HG03520 (cell line): ENCODE measurements around the gene ATRAID.
"Not testable (repeated sequence)": the region's sequence is repeated elsewhere in the genome, so short reads cannot be mapped to it uniquely, and the experiment has no call there.

Source experiments
- ATAC-seq: cut with Tn5 transposase; IDR thresholded peaks from one replicate; pipeline ENCODE4 v1.9.1; 2021; ENCODE audit warnings: mild to moderate bottlenecking, moderate library complexity; ENCODE audit not compliant: unreplicated experiment

The ATRAID gene

GRCh38 chr2:27191070-27191829 is 20.6 kb upstream of the ATRAID start:
- no peak for ATAC-seq

DNA sequence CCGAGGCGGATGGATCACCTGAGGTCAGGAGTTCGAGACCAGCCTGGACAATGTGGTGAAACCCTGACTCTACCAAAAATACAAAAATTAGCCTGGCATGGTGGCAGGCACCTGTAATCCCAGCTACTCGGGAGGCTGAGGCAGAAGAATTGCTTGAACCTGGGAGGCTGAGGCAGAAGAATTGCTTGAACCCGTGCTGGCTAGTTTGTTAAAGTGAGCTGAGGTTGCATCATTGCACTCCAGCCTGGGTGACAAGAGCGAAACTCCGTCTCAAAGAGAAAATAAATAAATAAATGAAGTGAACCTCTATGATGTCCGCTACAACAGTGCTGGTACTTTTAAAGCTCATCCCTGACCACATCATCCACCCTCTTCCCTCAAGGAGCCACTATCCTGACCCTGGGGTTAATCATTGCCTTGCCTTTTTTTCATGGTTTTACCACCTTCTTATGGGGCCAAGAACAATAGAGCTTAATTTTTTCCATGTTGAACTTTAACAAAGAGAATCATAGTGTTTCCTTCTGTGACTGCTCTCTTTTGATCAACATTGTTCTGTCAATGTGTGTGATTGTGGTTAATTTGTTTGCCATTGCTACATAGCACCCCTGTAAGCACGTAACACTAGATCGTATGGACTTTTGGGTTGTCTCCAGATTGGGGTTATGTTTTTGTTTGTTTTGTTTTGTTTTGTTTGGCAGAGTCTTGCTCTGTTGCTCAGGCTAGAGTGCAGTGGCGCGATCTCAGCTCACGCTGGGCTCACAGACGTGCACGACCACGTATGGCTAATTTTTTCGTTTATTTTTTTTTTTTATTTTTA is 17.1 kb upstream of the ATRAID start:
- no peak for ATAC-seq

DNA sequence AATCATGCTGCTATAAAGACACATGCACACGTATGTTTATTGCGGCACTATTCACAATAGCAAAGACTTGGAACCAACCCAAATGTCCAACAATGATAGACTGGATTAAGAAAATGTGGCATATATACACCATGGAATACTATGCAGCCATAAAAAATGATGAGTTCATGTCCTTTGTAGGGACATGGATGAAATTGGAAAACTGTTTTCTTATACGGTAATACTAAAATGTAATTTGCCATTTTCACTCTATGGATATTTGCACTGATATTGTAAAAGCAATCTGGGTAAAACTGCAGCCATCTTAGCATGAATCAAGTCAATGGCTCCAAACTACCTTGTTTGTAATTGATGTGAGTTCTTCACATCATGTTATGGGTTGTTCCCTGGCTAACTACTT is 16.0 kb upstream of the ATRAID start:
- ATAC-seq = not testable (repeated sequence)

- not testable (repeated sequence) for ATAC-seq
Observed at GRCh38 chr2:27198068-27198467, 13.8 kb upstream of the ATRAID start.

DNA sequence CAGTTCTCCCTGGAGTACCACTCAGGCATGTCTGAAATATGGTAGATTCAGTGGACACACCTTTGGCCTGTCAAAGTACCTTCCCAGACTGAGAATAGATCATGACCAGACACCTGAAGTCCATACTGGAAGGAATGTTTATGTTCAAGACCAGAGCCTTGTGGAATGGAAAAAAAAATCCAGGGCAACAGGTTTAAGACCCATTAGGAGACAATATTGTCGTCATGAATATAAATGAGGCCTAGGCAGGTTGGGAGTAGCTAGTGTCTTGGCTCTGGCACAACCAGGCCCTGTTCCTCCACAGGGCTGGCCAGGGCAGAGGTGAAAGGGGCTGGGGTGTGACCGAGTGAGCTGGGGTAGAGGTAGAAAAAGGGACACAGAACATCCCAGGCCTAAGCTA is 13.2 kb upstream of the ATRAID start:
- ATAC-seq = no peak

- no peak for ATAC-seq
Observed at GRCh38 chr2:27199241-27199640, 12.6 kb upstream of the ATRAID start.

DNA sequence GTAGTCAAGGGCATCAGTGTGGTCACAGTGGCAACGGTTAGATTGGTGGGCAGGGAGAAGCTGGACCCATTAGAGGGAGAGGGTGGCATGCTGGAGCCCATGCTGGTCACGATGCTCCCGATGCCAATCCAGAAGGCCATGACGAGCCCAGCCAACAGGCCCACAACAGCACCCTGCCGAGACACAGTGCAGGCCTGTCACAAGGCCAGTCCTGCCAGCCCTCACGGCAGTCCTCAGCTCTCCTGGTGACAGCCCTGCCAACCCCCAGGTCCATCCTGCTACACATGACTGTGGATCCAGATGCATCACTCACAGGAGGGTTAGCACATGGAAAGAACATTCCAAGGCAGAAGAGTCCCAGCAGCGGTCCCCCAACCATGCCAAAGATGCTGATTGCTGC is 10.2 kb upstream of the ATRAID start:
- no peak for ATAC-seq

DNA sequence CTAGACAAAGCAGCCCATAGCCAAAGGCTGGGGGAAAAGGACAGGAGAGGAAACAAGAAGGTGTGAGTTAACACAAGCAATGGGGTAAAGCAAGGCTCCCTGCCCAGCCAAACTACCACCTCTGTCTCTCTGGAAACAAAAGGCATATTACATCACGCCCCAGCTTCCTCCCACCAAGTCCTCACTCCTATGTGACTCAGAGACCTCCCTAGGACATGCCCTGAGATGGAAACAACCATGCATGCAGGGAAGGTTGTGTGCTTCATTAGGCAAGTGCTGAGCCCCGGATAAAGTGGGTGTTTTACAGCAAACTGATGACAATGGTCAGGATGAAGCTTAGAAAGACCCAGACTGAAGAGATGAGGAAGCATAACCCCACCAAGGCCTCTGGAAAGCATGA is 9.0 kb upstream of the ATRAID start:
- ATAC-seq = no peak

DNA sequence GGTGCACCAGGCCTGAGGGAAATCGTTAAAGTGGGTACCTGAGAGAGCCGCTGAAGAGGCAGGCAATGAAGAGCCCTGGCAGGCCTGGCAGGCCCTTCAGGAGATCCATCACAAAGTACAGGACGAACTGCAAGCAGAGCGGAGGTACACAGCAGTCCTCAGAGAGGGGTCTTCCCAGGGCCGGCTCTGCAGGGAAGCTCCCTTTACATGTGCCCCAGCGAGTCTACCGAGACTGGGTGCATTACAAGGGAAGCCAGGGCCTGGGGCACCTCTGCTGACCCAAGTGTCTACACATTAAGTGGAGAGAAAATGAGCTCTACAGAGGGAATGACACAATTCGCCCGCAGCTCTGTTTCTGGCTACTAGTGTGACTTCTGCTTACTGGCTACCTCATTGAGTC is 8.1 kb upstream of the ATRAID start:
- no peak for ATAC-seq

DNA sequence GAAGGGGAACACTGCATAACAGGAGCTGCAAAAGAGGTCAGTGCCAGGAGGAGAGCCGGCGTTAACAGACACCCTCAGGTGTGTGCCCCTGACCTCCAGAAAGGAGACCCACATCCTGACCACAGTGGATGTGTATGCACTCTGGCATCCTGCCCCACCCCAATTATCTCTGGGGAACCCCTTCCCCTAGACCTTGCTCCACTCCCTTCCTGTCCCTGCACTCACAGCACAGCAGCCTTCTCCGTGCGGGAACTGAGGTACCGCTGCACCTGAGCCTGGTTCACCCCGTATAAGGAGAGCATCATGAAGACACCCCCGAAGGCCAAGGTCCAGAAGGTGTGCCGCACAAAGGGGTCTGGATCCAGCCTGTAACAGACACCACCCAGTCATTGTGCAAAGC is 7.3 kb upstream of the ATRAID start:
- ATAC-seq = no peak

DNA sequence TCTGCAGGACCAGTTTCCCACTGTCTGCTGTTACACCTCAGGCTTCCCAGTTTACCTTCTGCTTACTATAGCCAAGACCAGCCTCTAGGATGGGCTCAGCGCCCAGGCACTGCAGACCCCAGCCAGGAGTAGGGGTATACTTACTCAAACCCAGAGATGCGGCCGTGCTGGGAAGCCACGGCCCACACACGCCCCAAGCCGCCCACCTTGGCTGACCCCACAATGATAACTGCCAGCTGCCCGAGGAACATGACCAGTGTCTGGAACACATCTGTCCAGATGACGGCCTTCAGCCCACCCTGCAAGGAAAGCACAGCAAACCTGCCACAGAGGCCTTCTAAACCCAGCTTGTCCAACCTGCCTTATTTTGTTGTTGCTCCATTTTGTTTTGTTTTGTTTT is 6.6 kb upstream of the ATRAID start:
- ATAC-seq = no peak

- no peak for ATAC-seq
Observed at GRCh38 chr2:27206346-27206745, 5.5 kb upstream of the ATRAID start.

DNA sequence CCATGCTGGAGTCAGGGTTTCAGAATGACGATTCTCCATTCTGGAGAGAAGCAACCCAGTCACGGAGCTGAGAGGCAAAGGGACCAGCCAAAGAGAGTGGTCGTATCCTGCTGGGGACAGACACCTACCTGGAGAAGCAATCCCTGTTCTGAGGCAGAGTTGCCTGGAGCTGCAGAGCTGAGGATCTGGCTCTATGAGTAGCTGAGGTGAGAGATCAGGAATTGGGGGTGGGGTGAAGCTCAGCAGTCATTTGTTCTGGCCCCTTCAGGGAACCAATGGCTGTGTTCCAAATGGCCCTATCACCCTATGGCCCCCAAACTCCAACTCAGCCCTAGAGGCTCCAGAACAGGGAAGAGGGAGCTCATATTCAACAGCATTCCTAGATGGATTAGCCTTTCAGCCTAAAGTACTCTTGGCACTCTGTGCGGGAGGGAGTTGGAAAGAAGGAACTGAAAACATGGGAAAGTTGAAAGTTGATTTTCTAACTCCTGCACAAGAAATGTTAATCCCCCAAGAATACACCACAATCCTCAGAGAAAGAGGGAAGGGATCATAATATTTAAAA is 3.3 kb upstream of the ATRAID start:
- ATAC-seq = no peak

DNA sequence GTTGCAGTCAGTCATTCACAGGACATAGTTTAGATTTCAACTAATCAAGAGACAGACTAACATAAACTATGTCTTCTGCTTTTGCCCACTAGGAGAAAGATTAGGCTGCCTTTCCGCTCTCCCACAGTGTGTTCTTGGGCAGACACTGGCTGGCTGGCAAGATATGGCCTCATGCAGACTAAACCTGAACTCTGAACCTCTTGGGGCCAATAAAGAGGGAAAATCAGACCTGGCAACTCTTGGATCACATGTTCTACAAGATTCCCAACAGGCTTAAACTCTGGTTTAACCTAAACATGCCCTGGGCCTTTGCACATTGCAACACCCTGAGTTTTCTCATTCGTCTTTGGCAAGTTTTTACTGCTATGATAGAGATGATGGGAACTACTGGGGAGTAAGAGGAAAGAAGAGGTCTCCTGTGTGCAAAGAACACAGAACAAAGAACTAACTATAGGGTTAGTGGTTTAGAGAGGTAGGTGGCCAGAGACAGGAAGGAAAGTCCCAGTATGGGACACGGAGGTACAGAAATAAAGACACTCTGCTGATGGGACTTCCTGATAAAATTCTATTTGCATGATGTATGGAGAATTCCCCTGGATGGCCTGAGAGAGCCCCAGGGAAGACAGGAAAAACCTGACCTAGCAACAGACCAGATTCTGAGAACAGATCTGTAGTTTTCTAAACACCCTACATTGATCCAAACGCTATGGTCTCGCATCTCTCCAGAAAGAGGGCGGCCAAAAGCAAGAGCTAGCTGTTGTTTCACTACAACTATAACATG is 2.0 kb upstream of the ATRAID start:
- ATAC-seq = no peak

DNA sequence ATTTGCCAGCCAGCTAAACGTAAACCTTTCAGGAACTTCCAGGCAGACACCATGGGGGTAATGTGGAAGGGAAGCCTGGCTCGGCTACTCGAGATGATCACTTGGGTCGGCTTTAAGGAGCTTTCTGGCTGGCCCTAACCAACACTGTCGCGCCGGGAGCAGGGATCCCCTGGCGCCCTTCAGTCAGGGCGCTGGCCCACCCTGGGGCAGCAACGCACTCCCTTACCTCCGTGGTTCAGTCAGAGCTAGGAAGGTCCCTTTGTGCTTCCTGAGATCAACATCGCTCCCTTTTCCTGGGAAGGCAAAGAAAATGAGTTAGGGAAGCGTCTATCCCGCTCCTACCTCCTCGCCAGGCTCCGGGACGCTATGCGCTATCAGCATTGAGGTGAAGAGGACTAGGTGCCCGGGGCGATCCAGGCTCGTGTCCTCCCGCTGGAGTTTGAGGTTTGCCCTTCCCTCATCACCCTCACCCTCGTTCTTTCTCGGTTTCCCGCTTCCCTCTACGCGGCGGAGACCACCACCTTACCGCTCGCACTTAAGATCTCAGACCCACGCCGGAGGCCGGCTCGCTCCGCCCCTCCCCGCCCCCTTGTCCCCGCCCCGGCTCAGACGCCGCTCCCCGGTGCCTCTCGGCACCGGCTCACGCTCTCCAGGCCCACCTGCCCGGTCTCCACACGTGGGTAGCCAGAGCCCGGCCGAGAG is 449 bp upstream of the ATRAID start:
- ATAC-seq = peak; percentile 69

DNA sequence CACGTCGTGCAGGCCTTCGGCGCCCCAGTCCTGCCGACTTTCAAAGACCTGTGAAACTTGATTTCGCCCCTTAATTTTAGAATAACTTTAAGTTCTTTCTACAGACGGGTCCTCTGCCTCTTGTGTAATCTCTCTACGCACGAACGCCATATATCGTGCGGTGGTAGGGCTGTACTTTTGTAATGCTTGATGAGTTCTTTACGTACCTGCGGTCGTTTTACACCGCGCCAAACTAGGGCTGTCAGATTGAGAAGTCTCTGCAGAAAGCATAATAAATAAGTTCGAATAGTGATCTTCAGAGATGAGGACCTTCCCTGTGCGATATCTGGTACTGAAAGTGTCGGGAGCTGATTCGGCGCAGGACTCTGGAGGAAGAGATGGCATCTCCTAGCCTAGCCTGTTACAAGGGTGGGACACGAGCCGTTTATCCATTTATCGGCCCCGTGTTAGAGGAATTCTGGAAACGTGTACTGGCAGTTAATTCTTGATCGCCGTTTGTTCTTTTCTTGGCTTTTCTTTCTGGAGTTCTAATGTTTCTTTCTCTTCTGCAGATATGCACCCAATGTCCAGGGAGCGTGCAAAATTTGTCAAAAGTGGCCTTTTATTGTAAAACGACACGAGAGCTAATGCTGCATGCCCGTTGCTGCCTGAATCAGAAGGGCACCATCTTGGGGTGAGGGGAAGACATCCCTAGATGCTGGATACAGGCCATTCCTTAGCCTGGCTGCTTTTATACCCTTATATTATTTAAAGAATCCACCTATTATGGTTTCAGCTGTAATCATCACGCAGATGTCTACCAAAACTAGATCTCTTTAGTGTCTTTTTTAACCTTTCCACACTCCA is 1.0 kb downstream of the ATRAID start:
- peak; percentile 3 for ATAC-seq

DNA sequence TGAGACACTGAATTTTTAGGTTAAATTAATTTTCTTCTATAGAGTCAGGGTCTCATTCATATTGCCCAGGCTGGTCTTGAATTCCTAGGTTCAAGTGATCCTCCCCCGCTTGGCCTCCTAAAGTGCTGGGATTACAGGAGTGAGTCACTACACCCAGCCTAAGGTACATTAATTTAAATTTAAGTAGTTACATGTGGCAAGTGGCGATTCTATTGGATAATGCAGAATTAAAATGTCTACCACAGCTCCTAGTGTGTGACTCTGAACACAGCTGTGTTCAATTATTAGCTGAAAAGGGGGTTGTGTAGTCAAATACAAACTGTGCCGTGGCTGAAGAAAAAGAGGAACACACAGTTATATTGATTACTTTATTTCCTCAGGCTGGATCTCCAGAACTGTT is 3.1 kb downstream of the ATRAID start:
- no peak for ATAC-seq

GRCh38 chr2:27216416-27217137 is 4.7 kb downstream of the ATRAID start:
- ATAC-seq = no peak
